Stimulated activated CD8-positive, alpha-beta memory T cell treated with anti-CD3 and anti-CD28 coated beads, Interleukin-15, amount 100 ng/mL, for 24 hours (primary cell): Measurements from ENCODE around the gene CHST6.
A peak's percentile ranks its signal among the peaks of the same experiment; 100 is the strongest.
"Not testable (repeated sequence)": the region's sequence is repeated elsewhere in the genome, so short reads cannot be mapped to it uniquely, and the experiment has no call there.

Source experiments
- DNase-seq: peaks from one replicate; pipeline ENCODE4 v3.0.0-alpha.2; 2020; ENCODE audit warnings: low read depth

The CHST6 gene

GRCh38 chr16:75475420-75475847 is 19.8 kb downstream of the CHST6 start:
- DNase-seq: no peak

- no peak for DNase-seq
Measured at GRCh38 chr16:75472908-75473877, 22.0 kb downstream of the CHST6 start.

GRCh38 chr16:75471723-75472633 is 23.3 kb downstream of the CHST6 start:
- DNase-seq: no peak

- no peak for DNase-seq
Measured at GRCh38 chr16:75466760-75467159, 28.5 kb downstream of the CHST6 start.

GRCh38 chr16:75464122-75464918 is 30.9 kb downstream of the CHST6 start, which contains the start of gene TMEM170A:
Gene TMEM170A, minus strand, starts transcription at chr16:75464689. Its CDS starts 89 bp downstream, at chr16:75464600.
- DNase-seq: peak; percentile 98

- DNase-seq: peak; percentile 8
Measured at GRCh38 chr16:75463389-75464121, 31.7 kb downstream of the CHST6 start.

- no peak for DNase-seq
Measured at GRCh38 chr16:75462806-75463205, 32.4 kb downstream of the CHST6 start.

GRCh38 chr16:75461575-75461974 is 33.7 kb downstream of the CHST6 start:
- DNase-seq: no peak

GRCh38 chr16:75460446-75460845 is 34.8 kb downstream of the CHST6 start:
- DNase-seq: no peak

GRCh38 chr16:75459691-75460090 is 35.5 kb downstream of the CHST6 start:
- DNase-seq: no peak

- no peak for DNase-seq
Measured at GRCh38 chr16:75458439-75458838, 36.8 kb downstream of the CHST6 start.

- no peak for DNase-seq
Measured at GRCh38 chr16:75458029-75458428, 37.2 kb downstream of the CHST6 start.

GRCh38 chr16:75457485-75458021 is 37.7 kb downstream of the CHST6 start:
- DNase-seq: no peak

- DNase-seq: no peak
Measured at GRCh38 chr16:75456971-75457370, 38.3 kb downstream of the CHST6 start.

- not testable (repeated sequence) for DNase-seq
Measured at GRCh38 chr16:75456486-75456885, 38.8 kb downstream of the CHST6 start.

GRCh38 chr16:75455677-75456076 is 39.6 kb downstream of the CHST6 start:
- no peak for DNase-seq

- DNase-seq: no peak
Measured at GRCh38 chr16:75452464-75453190, 42.6 kb downstream of the CHST6 start.

- no peak for DNase-seq
Measured at GRCh38 chr16:75446416-75446815, 48.8 kb downstream of the CHST6 start.

GRCh38 chr16:75445298-75445697 is 49.9 kb downstream of the CHST6 start:
- DNase-seq: no peak

GRCh38 chr16:75443298-75443697 is 51.9 kb downstream of the CHST6 start:
- DNase-seq: no peak
